ENCODE data around the gene INVS.

DNA sequence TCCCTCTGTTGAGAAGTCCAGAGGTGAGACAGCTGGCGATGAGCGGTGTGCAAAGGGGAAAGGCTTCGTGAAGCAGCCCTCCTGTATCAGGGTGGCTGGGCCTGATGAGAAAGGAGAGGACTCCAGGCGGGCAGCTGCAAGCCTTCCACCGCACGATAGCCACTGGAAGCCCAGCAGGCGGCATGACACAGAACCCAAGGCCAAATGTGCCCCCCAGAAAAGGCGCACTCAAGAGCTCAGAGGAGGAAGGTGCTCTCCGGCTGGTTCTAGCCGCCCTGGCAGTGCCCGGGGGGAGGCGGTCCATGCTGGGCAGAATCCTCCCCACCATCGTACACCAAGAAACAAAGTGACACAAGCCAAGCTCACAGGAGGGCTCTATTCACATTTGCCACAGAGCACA is 193.4 kb downstream of the INVS start:
- TF ChIP-seq POLR2A (IDR thresholded peaks at IDR 0.05) = no peak
- TF ChIP-seq, protein P1, sequence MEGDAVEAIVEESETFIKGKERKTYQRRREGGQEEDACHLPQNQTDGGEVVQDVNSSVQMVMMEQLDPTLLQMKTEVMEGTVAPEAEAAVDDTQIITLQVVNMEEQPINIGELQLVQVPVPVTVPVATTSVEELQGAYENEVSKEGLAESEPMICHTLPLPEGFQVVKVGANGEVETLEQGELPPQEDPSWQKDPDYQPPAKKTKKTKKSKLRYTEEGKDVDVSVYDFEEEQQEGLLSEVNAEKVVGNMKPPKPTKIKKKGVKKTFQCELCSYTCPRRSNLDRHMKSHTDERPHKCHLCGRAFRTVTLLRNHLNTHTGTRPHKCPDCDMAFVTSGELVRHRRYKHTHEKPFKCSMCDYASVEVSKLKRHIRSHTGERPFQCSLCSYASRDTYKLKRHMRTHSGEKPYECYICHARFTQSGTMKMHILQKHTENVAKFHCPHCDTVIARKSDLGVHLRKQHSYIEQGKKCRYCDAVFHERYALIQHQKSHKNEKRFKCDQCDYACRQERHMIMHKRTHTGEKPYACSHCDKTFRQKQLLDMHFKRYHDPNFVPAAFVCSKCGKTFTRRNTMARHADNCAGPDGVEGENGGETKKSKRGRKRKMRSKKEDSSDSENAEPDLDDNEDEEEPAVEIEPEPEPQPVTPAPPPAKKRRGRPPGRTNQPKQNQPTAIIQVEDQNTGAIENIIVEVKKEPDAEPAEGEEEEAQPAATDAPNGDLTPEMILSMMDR (IDR thresholded peaks at IDR 0.05) = no peak
- no peak for TF ChIP-seq EP300 (IDR thresholded peaks at IDR 0.05)
